ENCODE data around the gene C10orf88. TPM values are rescaled to one million over a fixed set of nuclear protein-coding genes. Genes with fewer than 3 reads are reported as not detected.

Gene C10orf88
- total RNA-seq, 1 experiment from 2014 or later = 7.6 TPM

- H3K4me3 ChIP-seq = no peak overlapping the region
- CTCF ChIA-PET = no interaction called here
- no peaks in the 10 kb centered on the region for H4K20me1 ChIP-seq (ENCODE audit: insufficient read depth)
- no peaks in the 10 kb centered on the region for H3K27me3 ChIP-seq (ENCODE audit: insufficient read depth, low read depth)
- H3K9me3 ChIP-seq (ENCODE audit: insufficient read depth, low read depth) = no peaks in the 10 kb centered on the region; the same call in 1 of the 2 replicates
- H3K36me3 ChIP-seq (ENCODE audit: low read depth) = no peaks in the 10 kb centered on the region
- no peaks in the 10 kb centered on the region for H3K79me2 ChIP-seq (ENCODE audit: low read depth)
- no peaks in the 10 kb centered on the region for H3F3A ChIP-seq (ENCODE audit: insufficient read depth, low read depth)
- intact Hi-C loops (cut with micrococcal nuclease; ENCODE audit: unreplicated experiment) = no loop called here
- H3K27ac ChIP-seq = no peak overlapping the region
- H3K9me2 ChIP-seq (ENCODE audit: insufficient read depth) = no peaks in the 10 kb centered on the region
- POLR2A ChIA-PET (ENCODE audit: unreplicated experiment) = no interaction called here
- no peak for TF ChIP-seq CTCF (conservative IDR thresholded peaks at IDR 0.05)
- no peak for TF ChIP-seq EZH2 (IDR thresholded peaks at IDR 0.05; ENCODE audit: low read depth)
- BruUV-seq (replicated peaks) = no TSS peak
- H2AFZ ChIP-seq = no peak overlapping the region
- no peaks in the 10 kb centered on the region for H3K4me1 ChIP-seq (replicated peaks; ENCODE audit: insufficient read depth)
- H3K4me2 ChIP-seq = no peak overlapping the region
- no peak for DNase-seq
These were observed 8.4 kb upstream of the C10orf88 start for GRCh38 chr10:122962405-122962804.

- POLR2A ChIA-PET (ENCODE audit: unreplicated experiment) = no interaction called here
- H3K27me3 ChIP-seq (ENCODE audit: insufficient read depth, low read depth) = no peaks in the 10 kb centered on the region
- CTCF ChIA-PET = no interaction called here
- no peaks in the 10 kb centered on the region; the same call in 1 of the 2 replicates for H3F3A ChIP-seq (ENCODE audit: insufficient read depth, low read depth)
- no peak overlapping the region for H3K4me2 ChIP-seq
- no peak overlapping the region for H3K4me3 ChIP-seq
- no TSS peak for BruUV-seq (replicated peaks)
- TF ChIP-seq EZH2 (IDR thresholded peaks at IDR 0.05; ENCODE audit: low read depth) (no peak), CTCF (conservative IDR thresholded peaks at IDR 0.05) (no peak)
- no peaks in the 10 kb centered on the region for H3K9me2 ChIP-seq (ENCODE audit: insufficient read depth)
- no peaks in the 10 kb centered on the region for H4K20me1 ChIP-seq (ENCODE audit: insufficient read depth)
- no peak for DNase-seq
- no peak overlapping the region for H2AFZ ChIP-seq
- H3K9me3 ChIP-seq (ENCODE audit: insufficient read depth, low read depth) = no peaks in the 10 kb centered on the region
- H3K36me3 ChIP-seq (ENCODE audit: low read depth) = no peaks in the 10 kb centered on the region
- H3K4me1 ChIP-seq (replicated peaks; ENCODE audit: insufficient read depth) = no peaks in the 10 kb centered on the region
- H3K79me2 ChIP-seq (ENCODE audit: low read depth) = 0 out of 2 replicates have a peak, but pooled peaks cover 2% of the 10 kb centered on the region
- H3K27ac ChIP-seq = no peak overlapping the region
- intact Hi-C loops (cut with micrococcal nuclease; ENCODE audit: unreplicated experiment) = no loop called here
These were observed 3.4 kb upstream of the C10orf88 start for GRCh38 chr10:122957474-122957873.

GRCh38 chr10:122955892-122956291, 1.9 kb upstream of the C10orf88 start:
- DNase-seq = no peak
- Histone ChIP-seq H3K27ac (no peak overlapping the region), H3K4me3 (no peak overlapping the region), H3K4me1 (replicated peaks; ENCODE audit: insufficient read depth) (no peaks in the 10 kb centered on the region), H3K79me2 (ENCODE audit: low read depth) (0 out of 2 replicates have a peak, but pooled peaks cover 6% of the 10 kb centered on the region), H4K20me1 (ENCODE audit: insufficient read depth) (no peaks in the 10 kb centered on the region), H3K36me3 (ENCODE audit: low read depth) (no peaks in the 10 kb centered on the region), H3K9me3 (ENCODE audit: insufficient read depth, low read depth) (no peaks in the 10 kb centered on the region), H2AFZ (no peak overlapping the region), H3K4me2 (no peak overlapping the region), H3F3A (ENCODE audit: insufficient read depth, low read depth) (no peaks in the 10 kb centered on the region; the same call in 1 of the 2 replicates), H3K27me3 (ENCODE audit: insufficient read depth, low read depth) (no peaks in the 10 kb centered on the region), H3K9me2 (ENCODE audit: insufficient read depth) (no peaks in the 10 kb centered on the region)
- ChIA-PET POLR2A (ENCODE audit: unreplicated experiment) (no interaction called here), CTCF (no interaction called here)
- TF ChIP-seq CTCF (conservative IDR thresholded peaks at IDR 0.05) (no peak), EZH2 (IDR thresholded peaks at IDR 0.05; ENCODE audit: low read depth) (no peak)
- intact Hi-C loops (cut with micrococcal nuclease; ENCODE audit: unreplicated experiment) = loop anchor here (2.0 kb wide), 1 partner anchor 53 kb away; the partner anchor contains the start of genes ACADSB and IKZF5
- no TSS peak for BruUV-seq (replicated peaks)

Measured in PC-9 (cell line).